Measurements from ENCODE around the gene STYXL1.

DNA sequence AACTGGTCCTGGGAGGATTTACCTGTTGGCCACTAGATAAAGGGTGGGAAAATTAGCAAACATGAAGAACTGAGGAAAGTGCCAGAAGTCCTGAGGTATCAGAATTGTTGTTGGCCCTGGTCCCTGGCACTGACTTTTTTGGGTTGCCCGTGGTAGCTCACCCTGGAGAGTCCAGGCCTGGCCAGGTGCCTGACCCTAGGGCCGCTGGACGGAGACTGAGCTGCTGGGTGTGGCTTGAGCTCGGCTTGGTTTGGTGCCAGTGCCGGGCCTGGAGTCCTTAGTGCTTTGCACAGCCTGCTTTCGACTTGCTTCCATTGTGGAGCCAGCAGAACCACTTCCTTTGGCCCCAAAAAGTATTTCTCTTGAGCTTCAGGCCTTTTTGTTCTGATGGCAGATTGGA lies 13.0 kb upstream of the STYXL1 start:
- TF ChIP-seq, protein P1, sequence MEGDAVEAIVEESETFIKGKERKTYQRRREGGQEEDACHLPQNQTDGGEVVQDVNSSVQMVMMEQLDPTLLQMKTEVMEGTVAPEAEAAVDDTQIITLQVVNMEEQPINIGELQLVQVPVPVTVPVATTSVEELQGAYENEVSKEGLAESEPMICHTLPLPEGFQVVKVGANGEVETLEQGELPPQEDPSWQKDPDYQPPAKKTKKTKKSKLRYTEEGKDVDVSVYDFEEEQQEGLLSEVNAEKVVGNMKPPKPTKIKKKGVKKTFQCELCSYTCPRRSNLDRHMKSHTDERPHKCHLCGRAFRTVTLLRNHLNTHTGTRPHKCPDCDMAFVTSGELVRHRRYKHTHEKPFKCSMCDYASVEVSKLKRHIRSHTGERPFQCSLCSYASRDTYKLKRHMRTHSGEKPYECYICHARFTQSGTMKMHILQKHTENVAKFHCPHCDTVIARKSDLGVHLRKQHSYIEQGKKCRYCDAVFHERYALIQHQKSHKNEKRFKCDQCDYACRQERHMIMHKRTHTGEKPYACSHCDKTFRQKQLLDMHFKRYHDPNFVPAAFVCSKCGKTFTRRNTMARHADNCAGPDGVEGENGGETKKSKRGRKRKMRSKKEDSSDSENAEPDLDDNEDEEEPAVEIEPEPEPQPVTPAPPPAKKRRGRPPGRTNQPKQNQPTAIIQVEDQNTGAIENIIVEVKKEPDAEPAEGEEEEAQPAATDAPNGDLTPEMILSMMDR (IDR thresholded peaks at IDR 0.05 in 4 of 5, conservative IDR thresholded peaks at IDR 0.05 in 1 of 5): no peak
- TF ChIP-seq POLR2A (IDR thresholded peaks at IDR 0.05): no peak

Measured in gastrocnemius medialis (tissue), 4 donors.